Measurements from ENCODE around the gene TSSC4. TPM values are rescaled to one million over a fixed set of nuclear protein-coding genes. Genes with fewer than 3 reads are reported as not detected.

Gene TSSC4
- total RNA-seq, 2 experiments from 2014 or later = 40.4 to 50.9 TPM

DNA sequence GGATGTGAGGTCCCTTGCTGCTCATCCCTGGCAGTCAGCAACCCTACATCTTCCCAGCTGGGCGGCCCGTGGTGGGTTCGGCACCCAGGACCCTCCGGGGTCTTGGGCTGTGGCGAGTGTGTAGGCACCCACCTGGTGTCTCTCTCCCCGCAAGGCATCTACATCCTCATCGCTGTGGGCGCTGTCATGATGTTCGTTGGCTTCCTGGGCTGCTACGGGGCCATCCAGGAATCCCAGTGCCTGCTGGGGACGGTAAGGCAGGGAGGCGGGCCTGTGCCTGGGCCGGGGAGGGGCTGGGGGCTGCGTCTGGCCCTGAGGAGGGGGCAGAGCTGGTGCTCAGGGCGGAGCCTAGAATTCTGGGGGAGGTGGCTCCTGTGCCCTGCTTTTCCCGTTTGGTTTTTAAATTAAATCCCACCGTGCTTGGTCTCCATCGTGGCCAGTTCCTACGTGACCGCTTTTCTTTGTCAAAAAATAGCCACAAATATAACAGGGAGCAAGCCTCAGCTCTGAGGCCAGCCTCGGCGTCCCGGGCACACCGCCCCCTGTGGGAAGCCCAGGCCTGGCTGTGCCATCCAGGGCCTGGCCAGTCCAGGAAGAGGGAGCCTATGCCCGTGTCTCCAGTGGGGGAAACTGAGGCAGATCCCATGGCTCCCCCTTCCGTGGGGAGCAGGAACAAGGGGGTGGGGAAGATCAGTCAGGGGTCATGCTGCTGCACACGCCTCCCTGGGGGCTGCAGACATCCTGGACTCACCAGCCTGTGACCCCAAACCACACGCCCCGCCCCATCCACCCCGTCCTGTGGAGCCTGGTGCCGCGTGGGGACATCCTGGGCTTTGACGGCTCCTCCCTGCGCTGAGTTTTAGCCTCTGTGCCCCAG lies 6.4 kb upstream of the TSSC4 start:
- Histone ChIP-seq H3K4me3 (ENCODE audit: low read depth, low read length, poor library complexity, severe bottlenecking) (peak overlapping the region; percentile 55), H3K36me3 (ENCODE audit: insufficient read depth, low read length) (peaks cover 86% of the 10 kb centered on the region), H2AFZ (ENCODE audit: low read length) (no peak overlapping the region), H3K79me2 (ENCODE audit: insufficient read depth, low read depth, low read length) (peaks cover 42% of the 10 kb centered on the region), H3K4me2 (ENCODE audit: low read length) (peak overlapping the region; percentile 97), H3K27ac (ENCODE audit: low read depth, low read length, poor library complexity, severe bottlenecking) (peak overlapping the region; percentile 99), H3K9me2 (ENCODE audit: insufficient read depth, low read length) (no peaks in the 10 kb centered on the region), H3K9me3 (ENCODE audit: low read length) (no peaks in the 10 kb centered on the region), H3K4me1 (ENCODE audit: insufficient read depth, low read length, poor library complexity, severe bottlenecking) (peaks cover 68% of the 10 kb centered on the region), H4K20me1 (ENCODE audit: insufficient read depth, low read length) (peaks cover 18% of the 10 kb centered on the region)
- intact Hi-C loops (cut with micrococcal nuclease; ENCODE audit: unreplicated experiment) = loop anchor here (1.0 kb wide), 1 partner anchor 9 kb away; no protein-coding TSS in a partner anchor
- no peak for TF ChIP-seq EZH2phosphoT487 (IDR thresholded peaks at IDR 0.05; ENCODE audit: borderline replicate concordance, low read depth, low read length)
- TF ChIP-seq, protein P1, sequence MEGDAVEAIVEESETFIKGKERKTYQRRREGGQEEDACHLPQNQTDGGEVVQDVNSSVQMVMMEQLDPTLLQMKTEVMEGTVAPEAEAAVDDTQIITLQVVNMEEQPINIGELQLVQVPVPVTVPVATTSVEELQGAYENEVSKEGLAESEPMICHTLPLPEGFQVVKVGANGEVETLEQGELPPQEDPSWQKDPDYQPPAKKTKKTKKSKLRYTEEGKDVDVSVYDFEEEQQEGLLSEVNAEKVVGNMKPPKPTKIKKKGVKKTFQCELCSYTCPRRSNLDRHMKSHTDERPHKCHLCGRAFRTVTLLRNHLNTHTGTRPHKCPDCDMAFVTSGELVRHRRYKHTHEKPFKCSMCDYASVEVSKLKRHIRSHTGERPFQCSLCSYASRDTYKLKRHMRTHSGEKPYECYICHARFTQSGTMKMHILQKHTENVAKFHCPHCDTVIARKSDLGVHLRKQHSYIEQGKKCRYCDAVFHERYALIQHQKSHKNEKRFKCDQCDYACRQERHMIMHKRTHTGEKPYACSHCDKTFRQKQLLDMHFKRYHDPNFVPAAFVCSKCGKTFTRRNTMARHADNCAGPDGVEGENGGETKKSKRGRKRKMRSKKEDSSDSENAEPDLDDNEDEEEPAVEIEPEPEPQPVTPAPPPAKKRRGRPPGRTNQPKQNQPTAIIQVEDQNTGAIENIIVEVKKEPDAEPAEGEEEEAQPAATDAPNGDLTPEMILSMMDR (conservative IDR thresholded peaks at IDR 0.05; ENCODE audit: low read length) = peak; percentile 62
- peak; percentile 78 for DNase-seq (ENCODE audit: low spot score)
- ChIA-PET CTCF (ENCODE audit: unreplicated experiment) (no interaction called here), POLR2A (interaction anchor here (0.7 kb wide), 1 partner anchor 147 kb away, joined by 4 read pairs; no protein-coding TSS in a partner anchor)
- no TSS peak for BruUV-seq (replicated peaks)

DNA sequence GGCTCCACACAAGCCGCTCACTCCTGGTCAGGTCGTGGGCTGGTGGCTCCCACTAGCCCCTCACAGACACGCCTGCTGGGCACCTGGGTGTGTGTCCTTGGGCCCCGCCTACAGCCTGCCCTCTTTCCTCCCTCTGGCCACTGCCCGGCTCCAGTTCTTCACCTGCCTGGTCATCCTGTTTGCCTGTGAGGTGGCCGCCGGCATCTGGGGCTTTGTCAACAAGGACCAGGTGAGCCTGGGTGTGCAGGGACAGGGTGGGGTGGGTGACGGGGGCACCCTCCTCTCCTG lies 5.8 kb upstream of the TSSC4 start:
- Histone ChIP-seq H3K4me3 (ENCODE audit: low read depth, low read length, poor library complexity, severe bottlenecking) (peak overlapping the region; percentile 55), H3K36me3 (ENCODE audit: insufficient read depth, low read length) (peaks cover 92% of the 10 kb centered on the region), H3K9me3 (ENCODE audit: low read length) (no peaks in the 10 kb centered on the region), H3K4me1 (ENCODE audit: insufficient read depth, low read length, poor library complexity, severe bottlenecking) (peaks cover 68% of the 10 kb centered on the region), H3K79me2 (ENCODE audit: insufficient read depth, low read depth, low read length) (peaks cover 36% of the 10 kb centered on the region; the same call in 1 of the 2 replicates), H2AFZ (ENCODE audit: low read length) (no peak overlapping the region), H4K20me1 (ENCODE audit: insufficient read depth, low read length) (peaks cover 15% of the 10 kb centered on the region), H3K9me2 (ENCODE audit: insufficient read depth, low read length) (no peaks in the 10 kb centered on the region), H3K27ac (ENCODE audit: low read depth, low read length, poor library complexity, severe bottlenecking) (peak overlapping the region; percentile 99), H3K4me2 (ENCODE audit: low read length) (peak overlapping the region; percentile 97)
- CTCF ChIA-PET (ENCODE audit: unreplicated experiment) = no interaction called here
- TF ChIP-seq, protein P1 (conservative IDR thresholded peaks at IDR 0.05; ENCODE audit: low read length) = no peak
- TF ChIP-seq EZH2phosphoT487 (IDR thresholded peaks at IDR 0.05; ENCODE audit: borderline replicate concordance, low read depth, low read length) = no peak
- no TSS peak for BruUV-seq (replicated peaks)
- intact Hi-C loops (cut with micrococcal nuclease; ENCODE audit: unreplicated experiment) = no loop called here
- POLR2A ChIA-PET = interaction anchor here (0.7 kb wide), 1 partner anchor 147 kb away, joined by 4 read pairs; no protein-coding TSS in a partner anchor
- no peak for DNase-seq (ENCODE audit: low spot score)

Measured in OCI-LY7 (cell line).